HepG2 (cell line): ENCODE results near the gene WBP2NL. TPM values are rescaled to one million over a fixed set of nuclear protein-coding genes. Genes with fewer than 3 reads are reported as not detected.

Experiments used
- FOXK1 ChIP-seq: sonication (generic); formaldehyde crosslinking; IDR thresholded peaks from 2 replicates; pipeline ENCODE4 v1.4.0; 2020; ENCODE audit warnings: low read depth, missing genetic modification reagents, borderline replicate concordance
- GLI4 ChIP-seq: sonication (generic); formaldehyde crosslinking; IDR thresholded peaks from 2 replicates; pipeline ENCODE4 v1.5.1; 2020; ENCODE audit warnings: missing genetic modification reagents, mild to moderate bottlenecking, moderate library complexity, borderline replicate concordance
- HES4 ChIP-seq: sonication (generic); formaldehyde crosslinking; IDR thresholded peaks from 2 replicates; pipeline ENCODE4 v1.9.0; 2021; ENCODE audit warnings: mild to moderate bottlenecking, missing genetic modification reagents, borderline replicate concordance
- HNRNPLL ChIP-seq: fragments of 200-400 bp; formaldehyde crosslinking; IDR thresholded peaks from 2 replicates; pipeline ENCODE4 v1.6.1; 2017; ENCODE audit warnings: mild to moderate bottlenecking, low read depth, low read length; ENCODE audit not compliant: poor library complexity, severe bottlenecking
- KAT2B ChIP-seq: fragments of 150-350 bp; IDR thresholded peaks from 2 replicates; pipeline ENCODE4 v1.6.1; 2014; ENCODE audit warnings: low read depth, low read length, borderline replicate concordance
- KDM2A ChIP-seq: sonication (generic); formaldehyde crosslinking; IDR thresholded peaks from 2 replicates; pipeline ENCODE4 v1.4.0; 2020; ENCODE audit warnings: low read depth, missing genetic modification reagents, borderline replicate concordance
- KDM4B ChIP-seq: sonication (generic); formaldehyde crosslinking; IDR thresholded peaks from 2 replicates; pipeline ENCODE4 v1.4.0; 2020; ENCODE audit warnings: missing genetic modification reagents
- KLF15 ChIP-seq: sonication (generic); formaldehyde crosslinking; IDR thresholded peaks from 2 replicates; pipeline ENCODE4 v1.8.1; 2023; ENCODE audit warnings: borderline replicate concordance, mild to moderate bottlenecking, inconsistent platforms, missing genetic modification reagents, mixed read lengths
- POLR2AphosphoS5 ChIP-seq: IDR thresholded peaks from 2 replicates; pipeline ENCODE4 v1.6.1; 2012; ENCODE audit warnings: low read depth, low read length
- RBM22 ChIP-seq: fragments of 200-400 bp; formaldehyde crosslinking; optimal IDR thresholded peaks from 2 replicates; pipeline ENCODE3; 2017; ENCODE audit warnings: mild to moderate bottlenecking, low read length, moderate library complexity
- SIN3A ChIP-seq: IDR thresholded peaks from 2 replicates; pipeline ENCODE4 v1.6.1; 2011; ENCODE audit warnings: low read depth, mild to moderate bottlenecking, control low read depth, low read length, borderline replicate concordance
- TBX3 ChIP-seq: fragments of 450-650 bp; IDR thresholded peaks from 2 replicates; pipeline ENCODE4 v1.6.1; 2017; ENCODE audit warnings: antibody characterized with exemption, mild to moderate bottlenecking, inconsistent platforms, borderline replicate concordance
- YEATS2 ChIP-seq: sonication (generic); formaldehyde crosslinking; IDR thresholded peaks from 2 replicates; pipeline ENCODE4 v1.4.0; 2020; ENCODE audit warnings: missing genetic modification reagents, borderline replicate concordance
- YY1 ChIP-seq: IDR thresholded peaks from 2 replicates; pipeline ENCODE4 v1.6.1; 2011; ENCODE audit warnings: low read length, low read depth, moderate library complexity, mild to moderate bottlenecking; ENCODE audit not compliant: insufficient read depth, insufficient replicate concordance
- ZFP37 ChIP-seq: sonication (generic); formaldehyde crosslinking; IDR thresholded peaks from 2 replicates; pipeline ENCODE4 v1.4.0; 2020; ENCODE audit warnings: missing genetic modification reagents, borderline replicate concordance
- ZIK1 ChIP-seq: sonication (generic); formaldehyde crosslinking; IDR thresholded peaks from 2 replicates; pipeline ENCODE4 v1.5.0; 2020; ENCODE audit warnings: mild to moderate bottlenecking, low read depth, missing genetic modification reagents, borderline replicate concordance
- ZNF256 ChIP-seq: sonication (generic); formaldehyde crosslinking; conservative IDR thresholded peaks from 2 replicates; pipeline ENCODE4 v1.4.0; 2020; ENCODE audit warnings: missing genetic modification reagents
- ZNF296 ChIP-seq: sonication (generic); formaldehyde crosslinking; conservative IDR thresholded peaks from 2 replicates; pipeline ENCODE4 v1.5.0; 2020; ENCODE audit warnings: mild to moderate bottlenecking, missing genetic modification reagents
- ZNF460 ChIP-seq: sonication (generic); formaldehyde crosslinking; IDR thresholded peaks from 2 replicates; pipeline ENCODE4 v1.5.1; 2020; ENCODE audit warnings: missing genetic modification reagents, mild to moderate bottlenecking, borderline replicate concordance
- ZNF556 ChIP-seq: sonication (generic); formaldehyde crosslinking; IDR thresholded peaks from 2 replicates; pipeline ENCODE4 v1.4.0; 2020; ENCODE audit warnings: mild to moderate bottlenecking, missing genetic modification reagents, borderline replicate concordance
- ZNF678 ChIP-seq: sonication (generic); formaldehyde crosslinking; IDR thresholded peaks from 2 replicates; pipeline ENCODE4 v1.4.0; 2020; ENCODE audit warnings: mild to moderate bottlenecking, missing genetic modification reagents
- ZNF788 ChIP-seq: sonication (generic); formaldehyde crosslinking; IDR thresholded peaks from 2 replicates; pipeline ENCODE4 v1.5.0; 2020; ENCODE audit warnings: mild to moderate bottlenecking, missing genetic modification reagents, borderline replicate concordance
- ZSCAN29 ChIP-seq: sonication (generic); formaldehyde crosslinking; conservative IDR thresholded peaks from 2 replicates; pipeline ENCODE4 v1.4.0; 2020; ENCODE audit warnings: mild to moderate bottlenecking, missing genetic modification reagents
- polyA plus RNA-seq, 8 experiments: library from polyadenylated mRNA; depleted of rRNA in 3 of 8; stranded (reverse) in 7 of 8; unstranded in 1 of 8; fragments of >200 nt; fragmentation: Illumina TruSeq in 4 of 8; extraction: Trizol in 4 of 8; gene quantifications; 2 replicates each; pipeline versions ENCODE4 v1.2.1 to v1.2.3, GENCODE V29; 2011 to 2016; ENCODE audit warnings: low read depth in 4 of 8, missing spikeins in 1 of 8, mixed read lengths in 1 of 8; ENCODE audit not compliant: insufficient read depth in 1 of 8
- total RNA-seq, 5 experiments: library from RNA; depleted of rRNA; stranded (reverse); fragments of >200 nt; fragmentation: Illumina TruSeq; extraction: Trizol; gene quantifications; 2 replicates each; pipeline ENCODE4 v1.2.3, GENCODE V29; 2016; ENCODE audit warnings: low read depth in 1 of 5
- TF ChIP-seq, protein P1 (sequence below): sonication (generic); formaldehyde crosslinking; IDR thresholded peaks from 2 replicates; pipeline ENCODE4 v1.4.0; 2020; ENCODE audit warnings: missing genetic modification reagents

The WBP2NL gene
- total and polyA plus RNA-seq, 2 of the 13 experiments (the other 11 are each of a cell fraction or from before 2014, with no cell fraction given), result not detected

DNA sequence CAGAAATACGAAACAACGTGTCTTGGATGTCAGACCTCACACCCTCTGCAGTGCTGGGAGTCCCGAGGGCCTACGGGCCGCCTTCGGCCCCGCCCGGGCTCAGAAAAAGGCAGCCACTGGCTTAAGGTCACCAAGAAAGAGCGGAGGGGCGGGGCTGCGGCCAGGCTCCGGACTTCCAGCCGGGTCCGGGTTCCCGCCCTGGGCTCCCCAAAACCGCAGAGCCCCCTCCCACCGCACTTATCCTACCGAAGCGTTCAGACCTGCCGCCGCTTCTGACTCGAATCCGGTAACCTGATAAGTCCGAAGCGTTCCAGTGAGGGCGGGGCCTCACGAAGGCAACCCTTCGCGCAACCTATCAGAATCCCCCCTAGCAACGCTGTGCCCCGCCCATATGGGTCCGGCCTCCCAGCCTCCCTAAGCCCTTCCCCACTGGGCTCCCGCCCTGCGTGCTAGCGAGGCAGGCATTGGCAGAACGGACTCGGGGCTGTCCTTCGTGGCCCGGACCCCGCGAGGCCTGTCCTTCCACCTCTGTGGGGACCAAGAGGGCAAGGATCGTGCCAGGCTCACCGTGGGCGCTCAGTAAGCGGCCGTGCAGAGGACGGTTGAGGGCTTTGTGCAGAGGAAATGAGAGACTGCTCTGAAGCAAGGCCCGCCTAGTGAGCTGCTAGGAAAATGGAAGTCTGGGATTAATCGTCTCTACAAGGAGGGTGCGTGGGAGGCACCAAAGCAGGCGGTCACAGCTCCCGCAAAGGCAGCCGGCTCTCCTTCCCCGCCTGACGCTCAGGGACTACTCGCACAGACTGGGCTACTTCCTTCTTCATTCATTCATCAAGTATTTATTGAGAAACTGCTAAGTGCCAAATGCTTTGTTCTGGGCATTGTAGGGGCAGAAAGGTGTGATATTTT, 72.2 kb downstream of the WBP2NL start, which contains the start of gene NAGA (continued):
- peak; percentile 90 for TF ChIP-seq ZNF256 (CRISPR knock-in tag)
- TF ChIP-seq ZNF296, result no peak
- TF ChIP-seq POLR2AphosphoS5, result peak; percentile 85
- peak; percentile 77 for TF ChIP-seq HNRNPLL
- TF ChIP-seq KDM4B (CRISPR knock-in tag), result no peak
- TF ChIP-seq ZFP37 (CRISPR knock-in tag), result peak; percentile 74
- TF ChIP-seq ZIK1, result peak; percentile 68
- peak; percentile 74; the same call in 1 of the 2 replicates for TF ChIP-seq KDM2A (CRISPR knock-in tag)
- peak; percentile 77; the same call in 1 of the 2 replicates for TF ChIP-seq SIN3A
- no peak for TF ChIP-seq RBM22
- no peak for TF ChIP-seq TBX3
- peak; percentile 62; the same call in 1 of the 2 replicates for TF ChIP-seq ZNF556 (CRISPR knock-in tag)
- peak; percentile 67; the same call in 1 of the 2 replicates for TF ChIP-seq ZNF788 (CRISPR knock-in tag)
- peak; percentile 87 for TF ChIP-seq KLF15 (CRISPR knock-in tag)
- TF ChIP-seq ZNF460 (CRISPR knock-in tag), result peak; percentile 25; the same call in 1 of the 2 replicates
- TF ChIP-seq YY1, result peak; percentile 17
- TF ChIP-seq GLI4, result peak; percentile 78; the same call in 1 of the 2 replicates
- TF ChIP-seq ZSCAN29, result 0 out of 2 replicates have a peak, but pooled peaks have one; percentile 36
- no peak for TF ChIP-seq KAT2B
- 0 out of 2 replicates have a peak, but pooled peaks have one; percentile 23 for TF ChIP-seq HES4 (CRISPR knock-in tag)
- TF ChIP-seq, protein P1, sequence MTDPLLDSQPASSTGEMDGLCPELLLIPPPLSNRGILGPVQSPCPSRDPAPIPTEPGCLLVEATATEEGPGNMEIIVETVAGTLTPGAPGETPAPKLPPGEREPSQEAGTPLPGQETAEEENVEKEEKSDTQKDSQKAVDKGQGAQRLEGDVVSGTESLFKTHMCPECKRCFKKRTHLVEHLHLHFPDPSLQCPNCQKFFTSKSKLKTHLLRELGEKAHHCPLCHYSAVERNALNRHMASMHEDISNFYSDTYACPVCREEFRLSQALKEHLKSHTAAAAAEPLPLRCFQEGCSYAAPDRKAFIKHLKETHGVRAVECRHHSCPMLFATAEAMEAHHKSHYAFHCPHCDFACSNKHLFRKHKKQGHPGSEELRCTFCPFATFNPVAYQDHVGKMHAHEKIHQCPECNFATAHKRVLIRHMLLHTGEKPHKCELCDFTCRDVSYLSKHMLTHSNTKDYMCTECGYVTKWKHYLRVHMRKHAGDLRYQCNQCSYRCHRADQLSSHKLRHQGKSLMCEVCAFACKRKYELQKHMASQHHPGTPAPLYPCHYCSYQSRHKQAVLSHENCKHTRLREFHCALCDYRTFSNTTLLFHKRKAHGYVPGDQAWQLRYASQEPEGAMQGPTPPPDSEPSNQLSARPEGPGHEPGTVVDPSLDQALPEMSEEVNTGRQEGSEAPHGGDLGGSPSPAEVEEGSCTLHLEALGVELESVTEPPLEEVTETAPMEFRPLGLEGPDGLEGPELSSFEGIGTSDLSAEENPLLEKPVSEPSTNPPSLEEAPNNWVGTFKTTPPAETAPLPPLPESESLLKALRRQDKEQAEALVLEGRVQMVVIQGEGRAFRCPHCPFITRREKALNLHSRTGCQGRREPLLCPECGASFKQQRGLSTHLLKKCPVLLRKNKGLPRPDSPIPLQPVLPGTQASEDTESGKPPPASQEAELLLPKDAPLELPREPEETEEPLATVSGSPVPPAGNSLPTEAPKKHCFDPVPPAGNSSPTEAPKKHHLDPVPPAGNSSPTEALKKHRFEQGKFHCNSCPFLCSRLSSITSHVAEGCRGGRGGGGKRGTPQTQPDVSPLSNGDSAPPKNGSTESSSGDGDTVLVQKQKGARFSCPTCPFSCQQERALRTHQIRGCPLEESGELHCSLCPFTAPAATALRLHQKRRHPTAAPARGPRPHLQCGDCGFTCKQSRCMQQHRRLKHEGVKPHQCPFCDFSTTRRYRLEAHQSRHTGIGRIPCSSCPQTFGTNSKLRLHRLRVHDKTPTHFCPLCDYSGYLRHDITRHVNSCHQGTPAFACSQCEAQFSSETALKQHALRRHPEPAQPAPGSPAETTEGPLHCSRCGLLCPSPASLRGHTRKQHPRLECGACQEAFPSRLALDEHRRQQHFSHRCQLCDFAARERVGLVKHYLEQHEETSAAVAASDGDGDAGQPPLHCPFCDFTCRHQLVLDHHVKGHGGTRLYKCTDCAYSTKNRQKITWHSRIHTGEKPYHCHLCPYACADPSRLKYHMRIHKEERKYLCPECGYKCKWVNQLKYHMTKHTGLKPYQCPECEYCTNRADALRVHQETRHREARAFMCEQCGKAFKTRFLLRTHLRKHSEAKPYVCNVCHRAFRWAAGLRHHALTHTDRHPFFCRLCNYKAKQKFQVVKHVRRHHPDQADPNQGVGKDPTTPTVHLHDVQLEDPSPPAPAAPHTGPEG (CRISPR knock-in tag), result peak; percentile 63
- no peak for TF ChIP-seq FOXK1 (CRISPR knock-in tag)
- TF ChIP-seq YEATS2 (CRISPR knock-in tag), result peak; percentile 80; the same call in 1 of the 2 replicates
- no peak; the same call in 1 of the 2 replicates for TF ChIP-seq ZNF678 (CRISPR knock-in tag)
